HuH-7.5 (cell line): Measurements from ENCODE around the gene PPFIA2.
A peak's percentile ranks its signal among the peaks of the same experiment; 100 is the strongest.

Experiments used
- DNase-seq: peaks from one replicate; pipeline ENCODE4 v3.0.0; 2011; ENCODE audit warnings: low spot score

Gene PPFIA2

GRCh38 chr12:81441629-81442028, 317.5 kb downstream of the PPFIA2 start:
- no peak for DNase-seq

- DNase-seq: no peak
Observed at GRCh38 chr12:81440001-81440400, 319.1 kb downstream of the PPFIA2 start.

DNA sequence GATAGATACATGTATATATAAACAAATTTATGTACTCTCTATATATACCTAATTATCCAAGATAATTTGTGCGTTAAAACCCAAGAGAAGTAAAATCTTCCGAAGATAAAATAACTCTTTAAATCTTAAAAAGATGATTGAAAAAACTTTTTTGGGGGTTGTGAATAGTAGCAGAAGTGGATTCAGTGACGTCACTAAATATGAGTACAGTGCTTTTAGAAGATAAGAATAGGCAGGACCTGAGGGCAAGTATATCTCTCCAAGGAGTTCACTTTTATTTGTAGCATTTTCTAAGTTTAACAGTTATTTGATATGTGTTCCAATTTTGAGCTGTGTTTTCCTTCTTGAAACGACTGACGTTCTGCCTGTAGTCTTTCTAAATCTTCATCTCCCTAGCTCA, 319.8 kb downstream of the PPFIA2 start:
- no peak for DNase-seq

GRCh38 chr12:81417056-81417455, 342.1 kb downstream of the PPFIA2 start:
- no peak for DNase-seq

DNA sequence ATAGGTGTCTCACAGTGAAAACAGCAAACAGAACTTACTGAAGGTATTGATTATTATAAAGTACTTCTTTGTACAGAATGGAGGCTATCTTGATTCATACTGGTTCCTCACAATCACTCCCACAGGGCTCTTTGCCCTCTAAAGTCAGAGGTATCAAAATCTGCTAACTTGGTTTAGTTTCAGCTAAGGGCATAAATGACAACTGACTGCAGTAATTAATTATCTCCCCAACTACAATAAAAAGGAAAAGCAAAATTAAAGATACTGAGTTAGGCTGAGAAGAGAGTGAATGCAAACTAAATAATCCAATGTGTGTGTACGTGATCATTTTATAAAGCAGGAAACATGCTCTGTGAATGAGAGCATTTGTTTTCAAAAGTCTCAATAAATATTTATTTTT, 342.6 kb downstream of the PPFIA2 start:
- no peak for DNase-seq

- DNase-seq: no peak
Observed at GRCh38 chr12:81414441-81414840, 344.7 kb downstream of the PPFIA2 start.

GRCh38 chr12:81412940-81413339, 346.2 kb downstream of the PPFIA2 start:
- DNase-seq: no peak

DNA sequence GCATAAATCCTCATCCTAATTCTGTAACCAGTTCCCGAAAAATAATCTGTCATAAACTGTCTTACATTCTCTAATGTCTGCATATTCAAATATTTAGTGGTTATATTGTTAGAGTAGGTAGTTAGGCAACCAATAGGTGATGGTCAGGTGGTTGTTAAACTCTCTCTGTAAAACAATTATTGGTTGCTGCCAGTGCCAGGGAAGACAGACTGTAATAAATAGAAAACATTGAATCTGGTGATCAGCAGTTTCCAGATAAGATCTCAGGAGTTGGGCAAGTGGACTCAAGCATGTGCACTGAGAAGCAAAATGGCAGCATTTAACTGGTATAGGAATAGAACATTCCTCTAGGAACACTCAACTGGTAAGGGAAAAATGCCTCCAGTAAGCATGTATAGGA, 355.8 kb downstream of the PPFIA2 start:
- DNase-seq: no peak

DNA sequence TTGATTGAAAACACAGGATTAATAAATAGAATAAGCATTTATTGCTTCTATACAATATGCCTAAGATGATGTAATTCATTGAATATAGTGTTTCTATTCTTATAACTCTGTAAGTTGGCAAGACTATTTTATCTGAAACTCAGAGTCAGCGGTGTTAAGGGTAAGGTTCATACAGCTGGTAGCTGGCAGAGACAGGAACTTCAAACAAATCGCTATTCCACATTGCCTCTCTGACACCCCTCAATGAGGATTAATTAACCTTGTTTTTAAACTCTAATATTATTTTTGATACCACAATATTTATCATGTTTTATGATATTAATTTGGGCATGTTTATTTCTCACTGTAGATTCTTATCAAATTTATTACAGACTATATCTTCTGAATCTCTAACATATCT, 357.9 kb downstream of the PPFIA2 start:
- DNase-seq: no peak

GRCh38 chr12:81400024-81400423, 359.1 kb downstream of the PPFIA2 start:
- no peak for DNase-seq

DNA sequence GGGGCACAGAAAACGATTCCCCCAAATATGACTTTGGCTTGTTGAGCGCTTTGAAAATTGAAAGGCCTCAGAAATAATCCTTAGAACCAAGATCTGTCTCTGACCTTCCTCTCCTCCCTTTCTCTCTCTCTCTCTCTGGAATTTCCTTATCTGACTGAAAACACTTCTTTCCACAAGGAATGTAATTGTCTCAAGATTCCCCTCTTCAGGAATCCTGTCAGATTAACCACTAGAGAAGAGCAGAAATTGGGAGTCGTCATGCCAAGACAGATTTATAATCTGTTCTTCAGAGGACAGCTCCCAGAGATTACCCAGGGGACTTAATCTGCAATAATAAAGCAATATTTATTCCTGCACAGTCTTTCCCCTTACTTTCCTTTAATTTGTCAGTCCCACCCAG, 363.7 kb downstream of the PPFIA2 start:
- no peak for DNase-seq

DNA sequence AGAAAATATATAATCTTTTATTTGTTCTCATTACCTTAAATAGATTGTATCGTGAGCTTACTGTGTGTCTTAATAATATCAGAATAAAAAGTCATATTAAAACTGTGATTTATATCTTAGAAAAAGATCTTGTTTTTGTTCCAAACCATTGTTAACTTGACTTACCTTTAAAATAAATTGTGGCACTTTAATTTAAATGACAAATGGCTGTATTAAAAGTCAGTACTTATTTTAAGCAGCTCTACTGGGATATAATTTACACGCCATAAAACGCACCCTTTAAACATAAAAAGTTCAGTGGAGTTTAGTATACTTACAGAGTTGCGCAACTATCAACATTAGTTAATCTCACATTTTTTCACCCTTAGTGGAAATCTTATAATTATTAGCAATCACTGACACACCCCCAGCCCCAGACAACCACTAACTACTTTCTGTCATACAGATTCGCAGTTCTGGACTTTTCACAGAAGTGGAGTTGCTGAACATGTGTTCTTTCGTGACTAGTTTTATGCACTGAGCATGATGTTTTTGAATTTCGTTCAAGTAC, 369.5 kb downstream of the PPFIA2 start:
- DNase-seq: no peak

GRCh38 chr12:81386101-81386500, 373.0 kb downstream of the PPFIA2 start:
- DNase-seq: no peak

GRCh38 chr12:81381951-81382350, 377.2 kb downstream of the PPFIA2 start:
- peak; percentile 6 for DNase-seq

- no peak for DNase-seq
Observed at GRCh38 chr12:81378601-81379285, 380.4 kb downstream of the PPFIA2 start.

- no peak for DNase-seq
Observed at GRCh38 chr12:81377771-81378170, 381.4 kb downstream of the PPFIA2 start.

- DNase-seq: no peak
Observed at GRCh38 chr12:81375969-81376368, 383.2 kb downstream of the PPFIA2 start.

- no peak for DNase-seq
Observed at GRCh38 chr12:81370456-81370855, 388.7 kb downstream of the PPFIA2 start.

DNA sequence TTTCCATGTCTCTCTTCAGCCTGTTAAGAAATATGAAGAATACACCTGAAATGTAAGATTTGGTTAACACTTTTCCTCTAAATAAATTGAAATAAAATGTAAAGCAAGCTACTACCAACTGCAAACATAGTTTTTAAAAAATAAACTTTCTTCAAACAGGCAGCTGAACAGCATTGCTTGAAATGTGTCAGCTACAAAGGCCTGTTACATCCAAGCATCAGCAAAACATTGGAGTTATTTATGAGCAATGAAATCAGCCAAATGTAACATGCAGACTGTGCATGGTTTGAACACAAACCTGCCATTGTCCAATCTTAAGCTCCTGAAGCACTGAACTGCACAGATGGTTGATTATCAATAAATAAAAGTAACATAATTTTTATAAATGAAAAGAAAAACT, 390.0 kb downstream of the PPFIA2 start:
- DNase-seq: no peak

DNA sequence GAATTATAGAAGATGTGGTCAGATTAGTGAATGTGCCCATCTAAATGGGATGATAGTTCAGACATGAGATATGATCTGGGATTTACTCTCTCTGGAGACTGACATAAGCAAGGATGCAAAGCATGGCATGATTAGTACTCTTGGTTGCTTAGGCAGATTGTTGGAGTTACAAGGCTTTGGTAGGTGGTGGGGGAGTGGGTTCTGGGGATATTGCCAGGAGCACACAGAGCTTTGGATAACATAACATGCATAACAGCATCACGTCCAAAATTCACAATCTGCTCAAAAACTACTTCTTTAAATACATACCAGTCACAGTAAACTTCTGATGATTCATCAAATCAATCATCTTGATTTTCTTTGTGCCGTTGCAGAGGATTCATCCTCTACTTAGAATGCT, 393.9 kb downstream of the PPFIA2 start:
- DNase-seq: no peak

GRCh38 chr12:81360916-81361315, 398.2 kb downstream of the PPFIA2 start:
- no peak for DNase-seq

- DNase-seq: no peak
Observed at GRCh38 chr12:81359736-81360135, 399.4 kb downstream of the PPFIA2 start.

DNA sequence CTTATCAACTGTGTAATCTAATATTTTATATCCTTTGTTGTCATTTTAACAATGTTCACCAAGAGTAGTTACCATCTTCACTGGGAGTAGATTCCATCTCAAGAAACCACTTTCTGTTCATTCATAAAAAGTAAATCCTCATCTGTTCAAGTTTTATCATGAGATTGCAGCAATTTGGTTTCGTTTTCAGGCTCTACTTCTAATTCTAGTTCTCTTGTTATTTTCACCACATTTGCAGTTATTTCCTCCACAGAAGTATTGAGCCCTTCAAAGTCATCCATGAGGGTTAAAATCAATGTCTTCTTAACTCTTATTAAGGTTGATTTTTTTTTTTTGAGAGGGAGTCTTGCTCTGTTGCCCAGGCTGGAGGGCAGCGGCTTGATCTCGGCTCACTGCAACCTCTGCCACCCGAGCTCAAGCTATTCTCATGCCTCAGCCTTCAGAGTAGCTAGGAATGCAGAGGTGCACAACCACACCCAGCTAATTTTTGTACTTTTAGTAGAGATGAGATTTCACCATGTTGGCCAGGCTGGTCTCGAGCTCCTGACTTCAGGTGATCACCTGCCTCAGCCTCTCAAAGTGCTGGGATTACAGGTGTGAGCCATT, 404.7 kb downstream of the PPFIA2 start:
- no peak for DNase-seq

DNA sequence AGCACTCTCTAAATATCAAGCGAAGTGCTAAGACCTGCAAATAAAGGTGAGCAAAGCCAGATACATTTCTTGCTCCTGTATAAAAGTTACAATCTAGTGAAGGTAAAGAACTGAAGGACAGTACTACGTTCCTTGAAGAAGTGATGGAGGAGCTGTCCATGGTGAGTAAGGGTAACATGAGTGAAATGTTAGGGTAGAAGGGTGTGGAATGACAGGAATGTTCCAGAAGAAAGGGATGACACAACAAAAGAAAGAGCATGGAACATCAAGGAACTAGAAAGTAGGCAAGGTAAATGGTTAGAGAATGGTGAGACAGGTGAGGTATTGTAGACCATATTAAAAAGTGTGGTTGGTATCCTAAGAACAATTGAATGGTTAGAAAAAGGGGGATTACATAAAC, 408.8 kb downstream of the PPFIA2 start:
- DNase-seq: no peak
